Prostate gland (tissue), 2 donors: Measurements from ENCODE around the gene POLG2.

Source experiments
- POLR2A ChIP-seq: fragments of 450-650 bp; IDR thresholded peaks from one replicate; pipeline ENCODE4 v1.6.1; 2016; ENCODE audit warnings: antibody characterized with exemption, mild to moderate bottlenecking
- POLR2AphosphoS5 ChIP-seq: sonication (generic); formaldehyde crosslinking; IDR thresholded peaks from one replicate; pipeline ENCODE4 v1.6.1; 2017; ENCODE audit warnings: antibody characterized with exemption
- TF ChIP-seq, protein P1 (sequence below), 4 experiments: fragments of 200-600 bp in 2 of 4; fragments of 450-650 bp in 2 of 4; sonication (generic) in 2 of 4; IDR thresholded peaks; 1 replicate in 3 of 4; 2 replicates in 1 of 4; pipeline ENCODE4 v1.5.1; 2016 to 2019; ENCODE audit warnings: antibody characterized with exemption in 4 of 4, mild to moderate bottlenecking in 2 of 4, moderate library complexity in 2 of 4

GRCh38 chr17:64527914-64528313 lies 31.1 kb upstream of the POLG2 start:
- TF ChIP-seq, protein P1, sequence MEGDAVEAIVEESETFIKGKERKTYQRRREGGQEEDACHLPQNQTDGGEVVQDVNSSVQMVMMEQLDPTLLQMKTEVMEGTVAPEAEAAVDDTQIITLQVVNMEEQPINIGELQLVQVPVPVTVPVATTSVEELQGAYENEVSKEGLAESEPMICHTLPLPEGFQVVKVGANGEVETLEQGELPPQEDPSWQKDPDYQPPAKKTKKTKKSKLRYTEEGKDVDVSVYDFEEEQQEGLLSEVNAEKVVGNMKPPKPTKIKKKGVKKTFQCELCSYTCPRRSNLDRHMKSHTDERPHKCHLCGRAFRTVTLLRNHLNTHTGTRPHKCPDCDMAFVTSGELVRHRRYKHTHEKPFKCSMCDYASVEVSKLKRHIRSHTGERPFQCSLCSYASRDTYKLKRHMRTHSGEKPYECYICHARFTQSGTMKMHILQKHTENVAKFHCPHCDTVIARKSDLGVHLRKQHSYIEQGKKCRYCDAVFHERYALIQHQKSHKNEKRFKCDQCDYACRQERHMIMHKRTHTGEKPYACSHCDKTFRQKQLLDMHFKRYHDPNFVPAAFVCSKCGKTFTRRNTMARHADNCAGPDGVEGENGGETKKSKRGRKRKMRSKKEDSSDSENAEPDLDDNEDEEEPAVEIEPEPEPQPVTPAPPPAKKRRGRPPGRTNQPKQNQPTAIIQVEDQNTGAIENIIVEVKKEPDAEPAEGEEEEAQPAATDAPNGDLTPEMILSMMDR (IDR thresholded peaks at IDR 0.05): no peak
- no peak for TF ChIP-seq POLR2A
- no peak for TF ChIP-seq POLR2AphosphoS5
